ENCODE measurements around the gene NRG3. TPM values are rescaled to one million over a fixed set of nuclear protein-coding genes. Genes with fewer than 3 reads are reported as not detected.

Gene NRG3
- total and polyA plus RNA-seq, 2 donors (not counting 1 experiment from before 2014, with no cell fraction given) = 0.06 TPM; not detected in 1

GRCh38 chr10:82759050-82759449, 884.1 kb downstream of the NRG3 start:
- H3K9ac ChIP-seq (ENCODE audit: low read length) = no peak overlapping the region
- Mint-ChIP-seq H3K27me3 (no peaks in the 10 kb centered on the region), H3K9me3 (ENCODE audit: insufficient read depth) (no peaks in the 10 kb centered on the region), H3K4me1 (no peaks in the 10 kb centered on the region), H3K4me3 (no peak overlapping the region), H3K27ac (no peak overlapping the region)
- ATAC-seq (ENCODE audit: low read depth) (no peak), DNase-seq (no peak)
- no peak overlapping the region for H3K4me3 ChIP-seq (ENCODE audit: control extremely low read depth in 1 of 5, extremely low read depth in 1 of 5, insufficient read depth in 1 of 5, low read depth in 2 of 5, low read length in 4 of 5)
- H3K27ac ChIP-seq (ENCODE audit: low read length in 2 of 2) = no peak overlapping the region
- intact Hi-C loops (cut with micrococcal nuclease) = no loop called here
- TF ChIP-seq CTCF (IDR thresholded peaks at IDR 0.05) = no peak
- no peak for TF ChIP-seq EZH2 (IDR thresholded peaks at IDR 0.05; ENCODE audit: borderline replicate concordance, insufficient read depth, low read depth, low read length, poor library complexity, severe bottlenecking)
- no peaks in the 10 kb centered on the region for H3K36me3 ChIP-seq (replicated peaks in 1 of 2; ENCODE audit: control extremely low read depth in 1 of 2, control insufficient read depth in 1 of 2, extremely low read depth in 1 of 2, insufficient read depth in 2 of 2, low read length in 1 of 2)
- POLR2A ChIA-PET = no interaction called here
- no peak overlapping the region for H2AFZ ChIP-seq (ENCODE audit: insufficient read depth, low read depth, low read length, poor library complexity, severe bottlenecking)
- no peaks in the 10 kb centered on the region for H4K20me1 ChIP-seq (ENCODE audit: control insufficient read depth, insufficient read depth, low read length, poor library complexity, severe bottlenecking)
- H3K4me1 ChIP-seq (ENCODE audit: control insufficient read depth in 2 of 2, insufficient read depth in 2 of 2, low read length in 2 of 2) = no peaks in the 10 kb centered on the region
- WGBS (ENCODE audit: insufficient coverage) = no CpG with 5 or more reads among the region's 1 CpG
- H3K27me3 ChIP-seq (replicated peaks in 1 of 4; ENCODE audit: control extremely low read depth in 1 of 4, control insufficient read depth in 3 of 4, insufficient read depth in 4 of 4, low read length in 3 of 4) = no peaks in the 10 kb centered on the region
- no peaks in the 10 kb centered on the region for H3K79me2 ChIP-seq (ENCODE audit: control insufficient read depth, insufficient read depth, low read length)
- CTCF ChIA-PET = no interaction called here
- H3K9me3 ChIP-seq (ENCODE audit: control extremely low read depth in 1 of 3, control insufficient read depth in 2 of 3, insufficient read depth in 1 of 3, low read length in 2 of 3) = peaks cover 0 to under 1% (median 0%) of the 10 kb centered on the region in 3 donors
- H3K4me2 ChIP-seq (replicated peaks; ENCODE audit: low read depth, low read length, poor library complexity, severe bottlenecking) = no peak overlapping the region

- Mint-ChIP-seq H3K4me3 (no peak overlapping the region), H3K4me1 (no peaks in the 10 kb centered on the region), H3K27me3 (no peaks in the 10 kb centered on the region), H3K9me3 (ENCODE audit: insufficient read depth) (no peaks in the 10 kb centered on the region), H3K27ac (no peak overlapping the region)
- intact Hi-C loops (cut with micrococcal nuclease) = no loop called here
- Histone ChIP-seq H3K79me2 (ENCODE audit: control insufficient read depth, insufficient read depth, low read length) (no peaks in the 10 kb centered on the region), H3K27me3 (replicated peaks in 1 of 4; ENCODE audit: control extremely low read depth in 1 of 4, control insufficient read depth in 3 of 4, insufficient read depth in 4 of 4, low read length in 3 of 4) (no peaks in the 10 kb centered on the region), H3K4me2 (replicated peaks; ENCODE audit: low read depth, low read length, poor library complexity, severe bottlenecking) (no peak overlapping the region), H3K4me1 (ENCODE audit: control insufficient read depth in 2 of 2, insufficient read depth in 2 of 2, low read length in 2 of 2) (no peaks in the 10 kb centered on the region), H3K9ac (ENCODE audit: low read length) (no peak overlapping the region), H4K20me1 (ENCODE audit: control insufficient read depth, insufficient read depth, low read length, poor library complexity, severe bottlenecking) (no peaks in the 10 kb centered on the region), H2AFZ (ENCODE audit: insufficient read depth, low read depth, low read length, poor library complexity, severe bottlenecking) (no peak overlapping the region), H3K36me3 (replicated peaks in 1 of 2; ENCODE audit: control extremely low read depth in 1 of 2, control insufficient read depth in 1 of 2, extremely low read depth in 1 of 2, insufficient read depth in 2 of 2, low read length in 1 of 2) (no peaks in the 10 kb centered on the region), H3K9me3 (ENCODE audit: control extremely low read depth in 1 of 3, control insufficient read depth in 2 of 3, insufficient read depth in 1 of 3, low read length in 2 of 3) (peaks cover 0 to 5% (median 0%) of the 10 kb centered on the region in 3 donors), H3K4me3 (ENCODE audit: control extremely low read depth in 1 of 5, extremely low read depth in 1 of 5, insufficient read depth in 1 of 5, low read depth in 2 of 5, low read length in 4 of 5) (no peak overlapping the region), H3K27ac (ENCODE audit: low read length in 2 of 2) (no peak overlapping the region)
- ATAC-seq (ENCODE audit: low read depth) (no peak), DNase-seq (no peak)
- ChIA-PET CTCF (no interaction called here), POLR2A (no interaction called here)
- WGBS (ENCODE audit: insufficient coverage) = no CpG with 5 or more reads among the region's 2 CpGs
- no peak for TF ChIP-seq CTCF (IDR thresholded peaks at IDR 0.05)
- no peak for TF ChIP-seq EZH2 (IDR thresholded peaks at IDR 0.05; ENCODE audit: borderline replicate concordance, insufficient read depth, low read depth, low read length, poor library complexity, severe bottlenecking)
Measured at GRCh38 chr10:82762641-82763040, 887.6 kb downstream of the NRG3 start.
